ENCODE data around the gene BNC2. TPM values are rescaled to one million over a fixed set of nuclear protein-coding genes. Genes with fewer than 3 reads are reported as not detected.

BNC2 gene
- polyA plus RNA-seq, 1 experiment = 17.5 TPM

DNA sequence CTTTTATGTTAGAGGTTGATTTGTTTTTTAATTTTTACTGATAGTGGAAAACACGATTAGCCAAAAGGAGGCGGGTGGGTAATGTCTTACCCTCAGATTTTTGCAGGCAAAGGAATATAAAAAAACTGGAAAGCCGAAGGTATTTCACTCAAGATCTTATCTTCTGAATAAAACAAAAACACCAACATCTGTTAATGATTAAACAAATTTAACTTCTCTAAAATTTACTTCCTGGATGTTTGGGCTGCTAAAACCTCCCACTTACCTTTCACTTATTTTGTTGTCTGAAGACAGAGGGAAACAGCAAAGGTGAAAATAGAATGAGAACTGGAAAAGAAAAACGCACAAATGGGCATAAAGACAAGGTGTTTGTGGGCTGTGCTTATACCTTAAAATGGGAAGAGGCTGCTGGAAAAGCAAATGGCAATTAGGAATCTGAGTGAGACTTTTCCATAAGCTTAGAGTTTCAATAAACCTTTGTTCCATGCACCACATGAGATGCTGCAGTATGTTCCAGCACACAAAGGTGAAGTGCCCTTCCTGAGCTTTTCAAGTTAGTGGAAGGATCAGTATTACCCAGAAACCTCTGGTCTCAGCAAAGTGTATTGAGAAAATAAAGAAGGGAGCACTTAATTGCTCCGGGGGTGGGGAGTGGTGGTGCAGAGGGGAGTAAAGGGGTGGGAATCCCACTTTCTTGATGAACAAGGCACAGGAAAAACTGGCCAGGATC is 298.3 kb downstream of the BNC2 start:
- no peak for DNase-seq (ENCODE audit: low read depth)
- no peak overlapping the region for H3K4me3 ChIP-seq (ENCODE audit: low read depth, low read length)
- ChIA-PET CTCF (interaction anchor here (0.7 kb wide), 1 partner anchor 184 kb away, joined by 3 read pairs; no protein-coding TSS in a partner anchor), POLR2A (no interaction called here)
- no peaks in the 10 kb centered on the region for H3K27me3 ChIP-seq (ENCODE audit: control insufficient read depth, insufficient read depth, low read length)
- no peaks in the 10 kb centered on the region for H3K36me3 ChIP-seq (ENCODE audit: control insufficient read depth, insufficient read depth, low read length)
- TF ChIP-seq, protein P1, sequence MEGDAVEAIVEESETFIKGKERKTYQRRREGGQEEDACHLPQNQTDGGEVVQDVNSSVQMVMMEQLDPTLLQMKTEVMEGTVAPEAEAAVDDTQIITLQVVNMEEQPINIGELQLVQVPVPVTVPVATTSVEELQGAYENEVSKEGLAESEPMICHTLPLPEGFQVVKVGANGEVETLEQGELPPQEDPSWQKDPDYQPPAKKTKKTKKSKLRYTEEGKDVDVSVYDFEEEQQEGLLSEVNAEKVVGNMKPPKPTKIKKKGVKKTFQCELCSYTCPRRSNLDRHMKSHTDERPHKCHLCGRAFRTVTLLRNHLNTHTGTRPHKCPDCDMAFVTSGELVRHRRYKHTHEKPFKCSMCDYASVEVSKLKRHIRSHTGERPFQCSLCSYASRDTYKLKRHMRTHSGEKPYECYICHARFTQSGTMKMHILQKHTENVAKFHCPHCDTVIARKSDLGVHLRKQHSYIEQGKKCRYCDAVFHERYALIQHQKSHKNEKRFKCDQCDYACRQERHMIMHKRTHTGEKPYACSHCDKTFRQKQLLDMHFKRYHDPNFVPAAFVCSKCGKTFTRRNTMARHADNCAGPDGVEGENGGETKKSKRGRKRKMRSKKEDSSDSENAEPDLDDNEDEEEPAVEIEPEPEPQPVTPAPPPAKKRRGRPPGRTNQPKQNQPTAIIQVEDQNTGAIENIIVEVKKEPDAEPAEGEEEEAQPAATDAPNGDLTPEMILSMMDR (IDR thresholded peaks at IDR 0.05; ENCODE audit: insufficient read depth, low read depth, low read length) = no peak

DNA sequence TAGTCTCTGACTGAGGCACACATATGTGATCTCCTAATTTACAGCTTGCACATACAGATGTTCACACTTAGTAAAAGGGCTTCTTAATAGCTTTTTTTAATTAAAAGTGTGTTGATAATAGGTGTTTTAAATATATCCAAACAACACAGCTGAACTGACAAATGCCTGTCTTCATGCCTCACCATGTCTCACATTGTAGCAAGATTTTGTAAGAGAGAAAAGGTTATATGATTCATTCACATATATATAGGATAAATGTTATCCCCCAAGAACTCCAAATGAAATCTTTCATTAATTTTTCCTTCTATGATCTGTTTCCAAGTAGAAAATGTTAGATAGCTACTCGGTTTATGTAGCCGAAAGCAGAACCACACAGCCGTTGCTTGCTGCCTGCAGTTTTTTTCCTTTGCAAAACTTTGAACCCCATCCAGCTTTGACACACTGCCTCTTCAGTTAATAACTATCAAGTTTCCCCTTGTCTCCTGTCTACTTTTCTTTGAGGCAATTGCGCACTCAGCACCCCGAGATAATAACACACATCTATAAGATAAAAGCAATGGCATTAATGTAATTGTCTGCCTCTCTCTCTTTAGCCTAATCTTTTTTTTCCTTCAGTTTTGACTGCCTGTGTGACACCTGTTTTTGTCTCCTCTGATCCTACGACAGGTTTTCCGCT is 299.2 kb downstream of the BNC2 start:
- DNase-seq (ENCODE audit: low read depth) = no peak
- CTCF ChIA-PET = interaction anchor here (1.0 kb wide), 1 partner anchor 12 kb away, joined by 3 read pairs; no protein-coding TSS in a partner anchor
- Histone ChIP-seq H3K4me3 (ENCODE audit: low read depth, low read length) (no peak overlapping the region), H3K27me3 (ENCODE audit: control insufficient read depth, insufficient read depth, low read length) (no peaks in the 10 kb centered on the region), H3K36me3 (ENCODE audit: control insufficient read depth, insufficient read depth, low read length) (no peaks in the 10 kb centered on the region)
- POLR2A ChIA-PET = no interaction called here
- TF ChIP-seq, protein P1 (IDR thresholded peaks at IDR 0.05; ENCODE audit: insufficient read depth, low read depth, low read length) = no peak

DNA sequence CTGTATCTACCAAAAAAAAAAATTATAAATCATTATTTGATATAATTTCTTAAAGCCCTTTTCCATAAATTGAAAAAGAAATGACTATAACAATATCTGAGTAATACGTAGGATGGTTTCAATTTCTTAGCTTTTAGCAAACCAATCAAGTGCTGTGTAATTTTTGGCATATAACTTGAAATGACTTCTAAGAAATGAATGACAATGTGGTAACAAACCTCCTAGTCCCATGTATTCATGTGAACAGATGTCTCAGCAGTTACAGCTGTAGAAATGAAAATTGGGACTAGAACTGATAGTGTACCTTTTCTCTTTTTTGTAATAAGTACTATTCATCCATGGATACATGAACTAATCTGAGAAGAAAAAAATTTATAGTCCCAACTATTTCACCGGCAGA is 307.0 kb downstream of the BNC2 start:
- no peak overlapping the region for H3K4me3 ChIP-seq (ENCODE audit: low read depth, low read length)
- no peak for DNase-seq (ENCODE audit: low read depth)
- H3K27me3 ChIP-seq (ENCODE audit: control insufficient read depth, insufficient read depth, low read length) = no peaks in the 10 kb centered on the region
- TF ChIP-seq, protein P1 (IDR thresholded peaks at IDR 0.05; ENCODE audit: insufficient read depth, low read depth, low read length) = no peak
- H3K36me3 ChIP-seq (ENCODE audit: control insufficient read depth, insufficient read depth, low read length) = no peaks in the 10 kb centered on the region
- ChIA-PET CTCF (interaction anchor here (0.6 to 0.8 kb wide), 2 partner anchors 10 to 431 kb away, joined by 3 to 4 read pairs; no protein-coding TSS in a partner anchor), POLR2A (no interaction called here)

DNA sequence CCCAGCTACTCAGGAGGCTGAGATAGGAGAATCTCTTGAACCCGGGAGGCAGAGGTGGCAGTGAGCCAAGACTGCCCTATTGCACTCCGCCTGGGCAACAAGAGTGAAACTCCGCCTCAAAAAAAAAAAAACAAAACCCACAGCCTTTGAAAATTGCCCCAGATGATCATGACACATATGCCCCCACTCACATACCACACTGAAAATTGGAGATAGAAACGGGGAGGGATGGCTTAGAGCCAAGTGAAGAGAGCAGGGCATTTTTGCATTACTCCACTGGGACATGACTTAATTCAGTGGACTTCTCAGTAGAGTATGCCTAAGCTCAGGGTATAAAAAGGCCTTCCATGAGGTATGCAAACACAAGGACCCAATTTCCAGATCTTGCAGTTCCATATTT is 309.3 kb downstream of the BNC2 start:
- TF ChIP-seq, protein P1 (IDR thresholded peaks at IDR 0.05; ENCODE audit: insufficient read depth, low read depth, low read length) = no peak
- H3K27me3 ChIP-seq (ENCODE audit: control insufficient read depth, insufficient read depth, low read length) = no peaks in the 10 kb centered on the region
- DNase-seq (ENCODE audit: low read depth) = no peak
- no peak overlapping the region for H3K4me3 ChIP-seq (ENCODE audit: low read depth, low read length)
- CTCF ChIA-PET = no interaction called here
- no peaks in the 10 kb centered on the region for H3K36me3 ChIP-seq (ENCODE audit: control insufficient read depth, insufficient read depth, low read length)
- POLR2A ChIA-PET = no interaction called here

DNA sequence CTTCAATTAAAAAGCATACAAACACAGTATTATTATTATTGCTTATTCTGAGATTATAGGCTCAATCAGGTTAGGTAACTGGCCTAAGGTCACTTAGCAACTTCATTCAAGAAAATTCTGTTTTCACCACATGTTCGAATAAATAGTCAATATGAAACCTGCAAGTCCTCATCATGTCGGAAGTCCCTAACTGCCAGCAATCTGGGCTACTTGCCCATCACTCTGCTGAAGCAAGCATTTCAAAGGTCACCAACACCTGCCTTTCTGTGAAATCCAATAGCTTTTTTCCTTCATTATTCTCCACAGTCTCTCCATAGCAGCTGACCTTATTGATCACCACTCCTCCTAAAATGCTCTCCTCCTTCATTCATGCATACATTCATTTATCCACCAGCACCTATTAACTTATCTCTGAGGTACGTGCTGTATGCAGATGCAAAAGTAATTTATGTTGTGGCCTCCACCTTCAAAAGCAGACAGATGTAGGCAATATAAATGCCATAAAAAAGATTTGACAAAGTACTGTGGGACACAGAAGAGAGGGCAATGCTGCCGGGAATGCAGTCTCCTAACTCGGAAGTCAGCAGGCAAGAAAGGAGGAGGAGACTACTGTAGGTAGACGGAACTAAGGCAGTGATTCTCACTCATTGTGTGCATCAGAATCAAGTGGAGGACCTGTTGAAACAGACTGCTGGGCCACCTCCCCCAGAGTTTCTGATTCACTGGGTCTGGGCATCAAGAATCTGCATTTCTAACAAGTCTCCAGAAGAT is 310.9 kb downstream of the BNC2 start:
- no peak overlapping the region for H3K4me3 ChIP-seq (ENCODE audit: low read depth, low read length)
- POLR2A ChIA-PET = interaction anchor here (0.7 kb wide), 1 partner anchor 486 kb away, joined by 5 read pairs; no protein-coding TSS in a partner anchor
- CTCF ChIA-PET = interaction anchor here (0.6 to 1.7 kb wide), 4 partner anchors 9 to 190 kb away, joined by 3 to 5 read pairs (median 4); no protein-coding TSS in a partner anchor
- no peaks in the 10 kb centered on the region for H3K36me3 ChIP-seq (ENCODE audit: control insufficient read depth, insufficient read depth, low read length)
- TF ChIP-seq, protein P1 (IDR thresholded peaks at IDR 0.05; ENCODE audit: insufficient read depth, low read depth, low read length) = no peak
- no peak for DNase-seq (ENCODE audit: low read depth)
- H3K27me3 ChIP-seq (ENCODE audit: control insufficient read depth, insufficient read depth, low read length) = no peaks in the 10 kb centered on the region
